Mucosa of descending colon (tissue), 3 donors: ENCODE data around the gene KCNJ16. TPM values are rescaled to one million over a fixed set of nuclear protein-coding genes. Genes with fewer than 3 reads are reported as not detected.

ENCODE experiments used
- ATAC-seq: fragments of 200-7000 bp; cut with Tn5 transposase; one replicate; pipeline ENCODE4 v1.9.1; 2020; ENCODE audit warnings: mild to moderate bottlenecking, moderate library complexity
- DNase-seq, 3 donors: peaks; one replicate each; pipeline ENCODE4 v3.0.0-alpha.2; 2020
- H3K36me3 ChIP-seq: fragments of 200-600 bp; one replicate; pipeline ENCODE4 v1.8.0; 2021; ENCODE audit warnings: low read depth, mild to moderate bottlenecking
- H3K4me1 ChIP-seq: fragments of 200-600 bp; one replicate; pipeline ENCODE4 v1.8.0; 2021; ENCODE audit warnings: low read depth, mild to moderate bottlenecking
- H3K4me3 ChIP-seq: fragments of 200-600 bp; one replicate; pipeline ENCODE4 v1.8.0; 2021; ENCODE audit warnings: mild to moderate bottlenecking
- H3K9me3 ChIP-seq: fragments of 200-600 bp; one replicate; pipeline ENCODE4 v1.8.0; 2021; ENCODE audit warnings: mild to moderate bottlenecking
- intact Hi-C, 2 donors: fragments of 100-400 bp; cut with DNase I in 1 of 2; cut with micrococcal nuclease in 1 of 2; formaldehyde crosslinking; loops; one replicate each; pipeline versions ENCODE4 v1.11.0 to v1.11.1; 2022; cut with DNase I, micrococcal nuclease
- total RNA-seq, 3 donors: library from RNA; stranded (reverse); fragmentation: NEBNext Ultra II Directional in 2 of 3; extraction: Animal tissue kit (Norgen Biotek cat#: 25700) in 2 of 3; gene quantifications; one replicate each; pipeline versions ENCODE4 v1.2.1 to v1.2.4, GENCODE V29; 2021 to 2023
- TF ChIP-seq, protein P1 (sequence below): fragments of 200-600 bp; IDR thresholded peaks from one replicate; pipeline ENCODE4 v1.8.0; 2022; ENCODE audit warnings: antibody characterized with exemption, mild to moderate bottlenecking
- donor health status: DM: no; HTN: no; CAD: no; lungs with moderate emphysema.
- donor health status: DM: no; HTN: no; CAD: no.
- donor health status: DM: no; HTN: yes; CAD: no.

Gene KCNJ16
- total RNA-seq, 3 donors from 2014 or later, result 0.09 to 1.1 TPM; not detected in 1

DNA sequence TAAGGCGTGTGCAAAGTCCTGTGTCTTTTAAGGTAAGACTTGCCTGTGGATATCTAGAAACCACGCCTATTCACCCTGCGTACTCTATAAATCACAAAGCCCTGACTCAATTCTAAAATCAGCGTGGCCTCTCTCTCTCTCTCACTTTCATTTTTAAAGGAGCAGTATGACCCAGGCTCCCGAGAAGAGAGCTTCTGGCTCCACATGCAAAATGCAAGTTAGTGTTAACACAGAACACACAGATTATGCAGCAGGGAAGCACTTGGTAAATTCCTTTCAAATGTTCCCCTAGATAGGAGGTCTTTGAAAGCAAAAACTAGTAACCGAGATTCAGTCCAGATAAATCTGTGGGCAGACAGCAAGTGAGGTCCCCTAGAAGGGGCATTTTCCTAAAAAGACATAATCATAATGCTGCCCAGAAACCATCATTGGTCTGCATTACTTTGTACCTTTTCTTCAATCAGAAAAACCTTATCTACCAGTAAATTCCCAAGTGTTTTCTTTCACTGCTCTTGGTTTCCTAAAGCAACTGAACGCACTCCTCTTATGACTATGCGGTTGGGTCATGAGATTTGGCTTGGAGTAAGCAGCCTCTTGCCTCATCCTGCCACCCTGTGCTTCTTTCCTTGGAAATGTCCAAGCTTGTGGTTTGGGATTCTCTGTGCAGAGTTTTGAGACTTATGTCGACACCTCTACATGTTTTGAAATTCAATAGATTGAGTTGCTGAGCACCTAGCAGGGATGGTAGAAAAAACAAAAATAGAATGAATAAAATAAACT, 62.6 kb downstream of the KCNJ16 start:
- no peaks in the 10 kb centered on the region for H3K36me3 ChIP-seq
- no peaks in the 10 kb centered on the region for H3K9me3 ChIP-seq
- H3K4me3 ChIP-seq, result no peak overlapping the region
- intact Hi-C loops, result no loop called here
- ATAC-seq (peak; percentile 92), DNase-seq (peak in 1 of 3 donors; percentile 65)
- peaks cover 13% of the 10 kb centered on the region for H3K4me1 ChIP-seq
- TF ChIP-seq, protein P1, sequence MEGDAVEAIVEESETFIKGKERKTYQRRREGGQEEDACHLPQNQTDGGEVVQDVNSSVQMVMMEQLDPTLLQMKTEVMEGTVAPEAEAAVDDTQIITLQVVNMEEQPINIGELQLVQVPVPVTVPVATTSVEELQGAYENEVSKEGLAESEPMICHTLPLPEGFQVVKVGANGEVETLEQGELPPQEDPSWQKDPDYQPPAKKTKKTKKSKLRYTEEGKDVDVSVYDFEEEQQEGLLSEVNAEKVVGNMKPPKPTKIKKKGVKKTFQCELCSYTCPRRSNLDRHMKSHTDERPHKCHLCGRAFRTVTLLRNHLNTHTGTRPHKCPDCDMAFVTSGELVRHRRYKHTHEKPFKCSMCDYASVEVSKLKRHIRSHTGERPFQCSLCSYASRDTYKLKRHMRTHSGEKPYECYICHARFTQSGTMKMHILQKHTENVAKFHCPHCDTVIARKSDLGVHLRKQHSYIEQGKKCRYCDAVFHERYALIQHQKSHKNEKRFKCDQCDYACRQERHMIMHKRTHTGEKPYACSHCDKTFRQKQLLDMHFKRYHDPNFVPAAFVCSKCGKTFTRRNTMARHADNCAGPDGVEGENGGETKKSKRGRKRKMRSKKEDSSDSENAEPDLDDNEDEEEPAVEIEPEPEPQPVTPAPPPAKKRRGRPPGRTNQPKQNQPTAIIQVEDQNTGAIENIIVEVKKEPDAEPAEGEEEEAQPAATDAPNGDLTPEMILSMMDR, result no peak

DNA sequence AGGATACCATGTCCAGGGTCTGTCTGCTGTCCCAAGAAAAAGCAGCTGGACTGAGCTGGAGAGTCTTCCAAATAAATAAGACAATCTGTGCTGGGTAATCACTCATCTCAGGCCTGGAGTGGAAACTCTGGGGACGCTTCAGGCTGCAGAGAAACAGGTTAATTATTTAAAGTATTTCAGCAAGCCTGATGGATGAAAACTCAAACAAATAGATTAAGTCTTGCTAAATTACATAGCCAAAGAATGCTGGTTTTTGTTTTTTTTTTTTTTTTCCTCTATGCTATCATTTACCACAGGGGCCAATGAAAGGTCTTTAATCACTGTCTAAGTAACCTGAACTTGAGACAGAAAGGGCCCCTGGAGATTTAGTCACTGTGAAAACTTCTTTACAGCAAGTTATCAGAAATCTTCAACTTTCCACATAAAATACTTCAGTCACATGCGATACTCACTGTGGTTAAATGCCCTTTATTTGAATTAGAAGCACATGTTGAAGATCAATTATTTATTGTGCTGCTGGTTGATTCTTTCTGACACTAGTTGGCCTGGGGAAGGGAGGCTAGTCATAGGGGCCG, 63.4 kb downstream of the KCNJ16 start:
- intact Hi-C loops, result no loop called here

DNA sequence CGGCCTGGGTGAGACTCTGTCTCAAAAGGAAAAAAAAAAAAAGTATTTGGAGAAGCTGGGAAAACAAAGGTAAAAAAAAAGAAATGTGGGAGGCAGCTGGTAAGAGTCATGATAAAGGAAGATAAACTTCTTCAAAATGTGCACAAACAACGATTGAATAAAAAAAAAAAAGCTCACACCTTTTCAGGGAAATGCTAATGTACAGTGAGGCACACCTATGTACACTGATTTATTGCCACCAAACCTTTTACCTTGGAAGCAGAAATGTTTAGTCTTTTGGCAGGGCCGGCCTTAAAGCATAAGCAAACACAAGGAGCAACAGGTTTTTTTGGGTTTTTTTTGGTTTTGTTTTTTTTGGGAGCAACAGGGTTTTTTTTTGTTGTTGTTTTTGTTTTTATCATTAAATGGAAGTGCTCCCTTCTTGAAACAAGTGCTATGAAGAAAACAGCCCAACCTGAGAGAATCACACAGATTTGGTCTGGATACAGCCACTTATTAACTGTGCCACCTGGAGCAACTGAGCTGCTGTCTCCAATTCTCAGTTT, 64.5 kb downstream of the KCNJ16 start:
- no peak overlapping the region for H3K4me3 ChIP-seq
- peaks cover 13% of the 10 kb centered on the region for H3K4me1 ChIP-seq
- H3K9me3 ChIP-seq, result no peaks in the 10 kb centered on the region
- ATAC-seq, result peak; percentile 66
- no peaks in the 10 kb centered on the region for H3K36me3 ChIP-seq
- no peak for DNase-seq
- intact Hi-C loops, result no loop called here
- TF ChIP-seq, protein P1, result no peak

More for the DNA sequence above, 63.4 kb downstream of the KCNJ16 start:
- ATAC-seq, result no peak
- DNase-seq, result no peak
- Histone ChIP-seq H3K9me3 (no peaks in the 10 kb centered on the region), H3K4me1 (peaks cover 13% of the 10 kb centered on the region), H3K4me3 (no peak overlapping the region), H3K36me3 (no peaks in the 10 kb centered on the region)
- TF ChIP-seq, protein P1, result no peak

DNA sequence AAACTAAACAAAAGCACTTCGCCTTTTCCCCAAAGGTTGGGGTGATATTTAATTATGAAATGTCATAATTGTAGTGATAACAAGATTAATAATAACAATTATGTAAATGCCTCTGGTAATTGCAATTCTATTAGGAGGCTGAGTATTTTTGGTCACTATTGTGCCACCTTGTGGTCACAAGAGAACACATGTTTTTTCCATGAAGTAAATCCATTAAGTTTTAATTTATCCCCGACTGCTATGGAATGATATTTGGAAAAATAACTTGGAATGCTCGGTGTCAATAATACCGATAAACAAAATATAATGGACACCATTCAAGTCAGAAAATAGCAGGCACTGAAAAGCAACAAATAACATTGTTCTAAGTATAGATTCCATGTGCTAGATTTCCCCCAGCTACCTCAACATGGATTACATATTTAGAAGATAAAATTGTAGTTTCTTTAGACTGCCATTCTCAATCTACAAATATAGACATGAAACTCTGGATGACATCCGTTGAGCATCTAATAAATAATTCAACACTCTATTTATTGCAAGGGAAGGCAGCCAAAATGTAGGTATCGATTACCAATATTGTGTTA, 69.3 kb downstream of the KCNJ16 start:
- Histone ChIP-seq H3K9me3 (no peaks in the 10 kb centered on the region), H3K4me1 (peaks cover 4% of the 10 kb centered on the region), H3K36me3 (no peaks in the 10 kb centered on the region), H3K4me3 (no peak overlapping the region)
- intact Hi-C loops, result no loop called here
- DNase-seq (no peak), ATAC-seq (no peak)
- TF ChIP-seq, protein P1, result no peak

DNA sequence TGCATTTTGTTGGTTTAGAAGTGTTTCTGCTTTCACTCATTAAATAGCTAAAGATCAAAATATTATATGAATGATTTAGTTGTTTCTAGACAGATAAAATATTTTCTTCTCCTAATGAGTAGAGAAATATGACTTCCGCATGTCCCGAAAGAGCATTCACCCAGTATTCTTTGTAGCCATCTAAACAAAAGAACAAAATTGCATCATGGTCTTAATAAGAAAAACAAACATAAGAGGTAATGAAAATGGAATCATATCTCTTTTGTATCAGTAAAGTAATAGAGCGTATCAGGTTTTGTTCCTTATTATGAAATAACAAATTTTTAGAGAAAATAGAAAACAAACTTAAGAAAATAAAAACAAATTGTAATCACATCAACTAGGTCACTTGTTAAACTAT, 78.2 kb downstream of the KCNJ16 start:
- TF ChIP-seq, protein P1, result no peak
- intact Hi-C loops, result no loop called here
- no peak for DNase-seq
- ATAC-seq, result no peak
- Histone ChIP-seq H3K4me3 (no peak overlapping the region), H3K9me3 (no peaks in the 10 kb centered on the region), H3K36me3 (no peaks in the 10 kb centered on the region), H3K4me1 (no peaks in the 10 kb centered on the region)
